ENCODE data around the gene CTBS.
"Not testable (repeated sequence)": the region's sequence is repeated elsewhere in the genome, so short reads cannot be mapped to it uniquely, and the experiment has no call there.

CTBS gene

GRCh38 chr1:84573967-84574842, at the start of gene CTBS:
CTBS (minus strand) TSS chr1:84574440; CDS start chr1:84574415, 25 bp downstream.
- no peak for FAIRE-seq

GRCh38 chr1:84621553-84621952, 47.3 kb upstream of the CTBS start:
- FAIRE-seq = no peak

- FAIRE-seq = no peak
These were observed 46.6 kb upstream of the CTBS start for GRCh38 chr1:84620720-84621313.

- no peak for FAIRE-seq
These were observed 45.3 kb upstream of the CTBS start for GRCh38 chr1:84619383-84620102.

- FAIRE-seq = no peak
These were observed 43.1 kb upstream of the CTBS start for GRCh38 chr1:84617349-84617748.

GRCh38 chr1:84615790-84616189, 41.5 kb upstream of the CTBS start:
- no peak for FAIRE-seq

GRCh38 chr1:84613887-84614286, 39.6 kb upstream of the CTBS start:
- no peak for FAIRE-seq

GRCh38 chr1:84613026-84613425, 38.8 kb upstream of the CTBS start:
- FAIRE-seq = no peak

GRCh38 chr1:84611796-84612195, 37.6 kb upstream of the CTBS start:
- FAIRE-seq = no peak

GRCh38 chr1:84611091-84611490, 36.9 kb upstream of the CTBS start:
- FAIRE-seq = no peak

GRCh38 chr1:84606977-84607376, 32.7 kb upstream of the CTBS start:
- no peak for FAIRE-seq

- FAIRE-seq = no peak
These were observed 30.9 kb upstream of the CTBS start for GRCh38 chr1:84605157-84605556.

GRCh38 chr1:84603941-84604830, 29.9 kb upstream of the CTBS start:
- FAIRE-seq = no peak

- FAIRE-seq = no peak
These were observed 29.0 kb upstream of the CTBS start for GRCh38 chr1:84603223-84603622.

- FAIRE-seq = no peak
These were observed 26.6 kb upstream of the CTBS start for GRCh38 chr1:84600796-84601195.

- no peak for FAIRE-seq
These were observed 24.9 kb upstream of the CTBS start for GRCh38 chr1:84598846-84599741.

- no peak for FAIRE-seq
These were observed 24.2 kb upstream of the CTBS start for GRCh38 chr1:84598418-84598817.

- FAIRE-seq = no peak
These were observed 22.8 kb upstream of the CTBS start for GRCh38 chr1:84597011-84597410.

GRCh38 chr1:84594959-84595358, 20.7 kb upstream of the CTBS start:
- FAIRE-seq = not testable (repeated sequence)

GRCh38 chr1:84587099-84587498, 12.9 kb upstream of the CTBS start:
- FAIRE-seq = no peak

- no peak for FAIRE-seq
These were observed 11.6 kb upstream of the CTBS start for GRCh38 chr1:84585803-84586202.

GRCh38 chr1:84584126-84584525, 9.9 kb upstream of the CTBS start:
- FAIRE-seq = no peak
